ENCODE results near the gene IL1R2.

IL1R2 gene

DNA sequence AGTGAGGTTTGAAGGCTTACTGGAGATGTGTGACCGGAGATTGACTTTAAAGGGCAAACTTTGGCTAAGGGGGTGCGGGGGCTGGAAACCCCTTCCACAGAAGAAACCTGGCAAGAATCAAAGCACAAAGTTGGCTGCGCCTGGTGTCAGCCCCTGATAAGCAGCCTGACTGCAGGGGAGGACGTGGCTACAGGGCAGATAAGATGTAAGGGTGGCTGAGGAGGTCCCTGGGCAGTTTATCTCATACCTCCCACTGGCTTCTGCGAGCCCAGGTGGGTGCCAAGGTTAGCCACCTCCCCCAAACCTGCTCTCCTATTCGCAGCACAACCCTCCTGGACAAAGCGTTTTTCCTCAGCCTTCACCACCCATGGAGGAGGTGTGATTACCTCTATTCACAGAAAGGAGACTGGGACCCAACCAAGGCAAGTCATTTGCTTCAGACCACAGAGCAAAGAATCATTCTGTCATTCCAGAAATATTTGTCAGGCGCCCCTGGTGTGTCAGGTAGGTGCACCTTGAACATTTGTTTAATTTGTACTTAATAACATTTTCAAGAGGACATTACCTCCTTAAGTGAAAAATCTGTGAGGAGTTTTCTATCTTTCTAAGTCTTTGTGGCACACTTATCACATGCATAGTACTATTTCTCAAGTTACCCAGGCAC lies 77.7 kb downstream of the IL1R2 start:
- no peak for DNase-seq
- peaks cover 32% of the 10 kb centered on the region for H3K4me1 Mint-ChIP-seq (ENCODE audit: low read depth)
- no peaks in the 10 kb centered on the region for H3K36me3 Mint-ChIP-seq (ENCODE audit: low read depth)
- no peak overlapping the region for H3K4me3 Mint-ChIP-seq
- H3K9me3 Mint-ChIP-seq: peaks cover 2% of the 10 kb centered on the region
- H3K27ac Mint-ChIP-seq: no peak overlapping the region
- no peaks in the 10 kb centered on the region for H3K27me3 Mint-ChIP-seq

DNA sequence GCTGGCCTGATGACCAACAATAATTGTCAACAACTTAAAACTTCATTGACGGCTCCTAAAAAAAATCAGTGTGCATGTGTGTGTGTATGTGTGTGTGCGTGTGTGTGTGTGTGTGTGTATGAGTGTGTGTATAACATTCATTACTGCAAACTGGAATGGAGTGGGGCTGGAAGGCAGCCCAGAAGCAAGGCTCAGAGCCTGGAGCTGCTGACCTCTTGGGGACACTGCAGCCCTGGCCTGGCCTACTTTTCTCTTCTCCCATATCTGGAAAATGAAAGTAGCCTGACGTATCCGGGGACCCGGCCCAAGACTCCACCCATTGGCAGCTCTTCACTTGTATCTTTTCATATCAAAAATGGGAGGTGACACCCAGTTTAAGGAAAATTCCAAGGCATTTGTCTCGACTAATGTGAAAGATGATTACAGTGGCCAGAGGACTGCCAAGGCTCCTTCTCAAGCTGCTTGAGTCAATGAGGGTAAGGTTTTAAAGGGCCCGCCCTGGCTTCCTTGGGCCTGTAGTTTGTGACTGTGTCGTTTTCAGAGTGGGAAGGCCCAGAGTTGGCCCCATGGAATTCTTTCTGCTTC lies 78.4 kb downstream of the IL1R2 start:
- H3K9me3 Mint-ChIP-seq: peaks cover 2% of the 10 kb centered on the region
- DNase-seq: no peak
- H3K4me3 Mint-ChIP-seq: no peak overlapping the region
- H3K4me1 Mint-ChIP-seq (ENCODE audit: low read depth): peaks cover 25% of the 10 kb centered on the region
- no peak overlapping the region for H3K27ac Mint-ChIP-seq
- H3K36me3 Mint-ChIP-seq (ENCODE audit: low read depth): no peaks in the 10 kb centered on the region
- H3K27me3 Mint-ChIP-seq: no peaks in the 10 kb centered on the region

DNA sequence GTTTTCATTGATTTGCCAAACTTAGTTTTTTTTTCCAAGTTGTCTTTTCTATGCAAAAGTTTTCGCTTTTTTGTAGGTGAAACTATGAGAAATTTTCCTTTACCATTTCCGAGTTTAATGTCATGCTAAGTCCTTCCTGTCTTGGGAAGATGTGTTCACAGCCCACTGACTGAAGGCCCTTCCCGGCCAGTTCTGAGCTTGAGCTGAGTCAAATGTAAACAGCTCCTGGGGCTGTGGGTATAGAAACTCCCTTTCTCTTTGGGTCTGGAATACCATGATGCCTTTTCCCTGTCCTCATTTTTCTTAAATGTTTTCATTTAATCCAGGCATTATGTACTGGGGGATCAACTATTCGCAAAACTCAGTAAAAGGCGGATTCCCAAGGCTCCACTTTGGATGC lies 81.0 kb downstream of the IL1R2 start:
- Mint-ChIP-seq H3K36me3 (ENCODE audit: low read depth) (no peaks in the 10 kb centered on the region), H3K4me1 (ENCODE audit: low read depth) (peaks cover 18% of the 10 kb centered on the region), H3K27me3 (no peaks in the 10 kb centered on the region), H3K4me3 (no peak overlapping the region), H3K9me3 (peaks cover 2% of the 10 kb centered on the region), H3K27ac (no peak overlapping the region)
- DNase-seq: no peak

DNA sequence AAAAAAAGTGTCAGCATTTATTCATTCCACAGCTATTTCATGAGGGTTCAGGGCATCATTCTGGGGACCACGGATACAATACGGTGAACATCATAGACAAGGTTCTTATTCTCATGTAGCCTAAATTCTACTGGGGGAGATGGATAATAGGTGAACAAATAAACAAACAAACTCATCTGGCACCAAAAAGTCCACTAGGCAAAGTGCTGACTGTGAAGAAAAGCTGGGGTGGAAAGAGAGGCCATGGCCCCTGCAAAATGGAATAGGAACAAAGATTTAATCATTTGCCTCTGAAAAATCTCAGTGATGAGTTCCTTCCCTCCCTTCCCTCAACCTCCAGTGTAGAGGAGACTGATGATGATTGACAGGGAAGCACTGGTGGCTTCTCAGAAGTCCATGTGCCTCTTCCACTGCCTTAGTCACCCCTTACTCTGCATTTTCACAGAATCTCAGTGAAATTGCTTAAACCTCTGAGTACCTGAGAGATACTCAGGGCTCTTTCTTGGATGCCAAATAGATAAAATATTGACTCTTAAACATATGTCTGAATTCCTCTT lies 81.5 kb downstream of the IL1R2 start:
- Mint-ChIP-seq H3K27me3 (no peaks in the 10 kb centered on the region), H3K4me3 (no peak overlapping the region), H3K27ac (no peak overlapping the region), H3K9me3 (peaks cover 2% of the 10 kb centered on the region), H3K36me3 (ENCODE audit: low read depth) (no peaks in the 10 kb centered on the region), H3K4me1 (ENCODE audit: low read depth) (peaks cover 19% of the 10 kb centered on the region)
- DNase-seq: no peak

DNA sequence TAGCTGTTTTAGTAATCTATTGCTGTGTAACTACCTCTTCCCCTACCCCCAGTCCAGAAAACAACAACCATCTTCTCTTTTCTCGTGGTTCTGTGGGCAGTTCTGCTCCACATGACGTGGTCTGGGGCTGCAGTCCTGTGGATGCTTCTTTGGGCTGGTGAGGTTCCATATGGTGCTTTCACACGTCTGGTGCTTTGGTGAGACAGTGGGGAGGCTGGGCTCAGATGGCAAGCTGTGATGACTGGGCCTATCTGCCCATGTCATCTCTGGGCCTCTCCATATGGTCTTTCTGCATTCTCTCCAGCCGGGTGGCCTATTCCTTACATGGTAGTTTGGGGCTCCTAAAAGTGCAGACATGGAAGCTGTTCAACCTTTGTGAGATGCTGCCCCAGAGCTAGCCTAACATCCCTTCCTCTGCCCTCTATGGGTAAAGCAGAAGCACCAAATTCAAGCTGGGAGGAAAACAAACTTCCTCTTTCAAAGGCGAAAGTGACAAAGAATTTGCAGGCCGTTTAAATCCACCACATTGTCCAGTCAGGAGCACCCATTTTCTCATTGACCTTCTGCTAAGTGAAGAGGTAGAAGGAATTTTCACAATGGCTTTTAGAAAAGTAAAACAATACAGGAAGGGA lies 82.5 kb downstream of the IL1R2 start:
- H3K4me3 Mint-ChIP-seq: no peak overlapping the region
- H3K27me3 Mint-ChIP-seq: no peaks in the 10 kb centered on the region
- H3K36me3 Mint-ChIP-seq (ENCODE audit: low read depth): no peaks in the 10 kb centered on the region
- DNase-seq: no peak
- no peak overlapping the region for H3K27ac Mint-ChIP-seq
- H3K4me1 Mint-ChIP-seq (ENCODE audit: low read depth): peaks cover 26% of the 10 kb centered on the region
- H3K9me3 Mint-ChIP-seq: no peaks in the 10 kb centered on the region

DNA sequence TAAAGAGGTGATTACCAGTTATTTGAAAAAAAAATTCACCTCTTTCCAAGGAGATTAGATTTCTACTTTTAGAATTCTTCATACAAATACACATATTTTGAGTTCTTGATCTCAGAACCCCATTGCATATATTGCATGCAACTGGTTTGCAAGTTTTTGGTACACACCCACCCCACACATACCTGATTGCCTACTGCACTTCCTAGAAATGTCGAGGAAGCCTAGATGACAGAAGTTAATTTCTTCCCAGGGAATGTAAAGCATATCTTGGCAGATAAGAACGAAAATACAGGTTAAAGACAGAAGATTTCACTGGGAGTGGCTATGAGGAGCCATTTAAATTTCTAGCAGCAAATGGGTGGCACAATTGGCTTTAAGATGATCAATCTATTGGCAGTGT lies 83.7 kb downstream of the IL1R2 start:
- H3K36me3 Mint-ChIP-seq (ENCODE audit: low read depth): no peaks in the 10 kb centered on the region
- DNase-seq: no peak
- H3K4me3 Mint-ChIP-seq: no peak overlapping the region
- no peaks in the 10 kb centered on the region for H3K27me3 Mint-ChIP-seq
- H3K4me1 Mint-ChIP-seq (ENCODE audit: low read depth): peaks cover 36% of the 10 kb centered on the region
- no peaks in the 10 kb centered on the region for H3K9me3 Mint-ChIP-seq
- H3K27ac Mint-ChIP-seq: no peak overlapping the region

DNA sequence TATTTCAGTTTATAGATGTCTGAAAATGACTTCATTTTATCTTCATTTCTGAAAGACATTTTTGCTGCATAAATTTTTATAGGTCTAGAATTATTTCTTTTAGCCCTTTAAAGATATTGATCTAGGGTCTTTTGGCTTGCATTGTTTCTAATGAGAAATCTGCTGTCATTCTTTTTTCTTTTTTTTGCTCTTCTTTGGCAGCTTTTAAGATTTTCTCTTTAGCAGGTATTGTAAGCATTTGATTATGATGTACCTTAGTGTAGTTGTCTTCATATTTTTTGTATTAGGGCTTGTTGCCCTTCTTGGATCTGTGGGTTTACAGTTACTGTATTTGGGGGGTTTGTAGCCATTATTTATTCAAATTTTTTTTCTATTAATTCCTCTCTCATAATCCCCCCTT lies 84.8 kb downstream of the IL1R2 start:
- H3K9me3 Mint-ChIP-seq: peaks cover 5% of the 10 kb centered on the region
- H3K4me1 Mint-ChIP-seq (ENCODE audit: low read depth): peaks cover 47% of the 10 kb centered on the region
- no peak for DNase-seq
- peaks cover 2% of the 10 kb centered on the region for H3K36me3 Mint-ChIP-seq (ENCODE audit: low read depth)
- H3K4me3 Mint-ChIP-seq: no peak overlapping the region
- no peaks in the 10 kb centered on the region for H3K27me3 Mint-ChIP-seq
- H3K27ac Mint-ChIP-seq: no peak overlapping the region
